ENCODE results near the gene KDM4B. TPM values are rescaled to one million over a fixed set of nuclear protein-coding genes. Genes with fewer than 3 reads are reported as not detected.

KDM4B gene
- total RNA-seq, 1 experiment from 2014 or later = 16.4 TPM

- peak; percentile 89 for DNase-seq (ENCODE audit: low spot score)
Measured at GRCh38 chr19:5048727-5049553, 80.0 kb downstream of the KDM4B start.

DNA sequence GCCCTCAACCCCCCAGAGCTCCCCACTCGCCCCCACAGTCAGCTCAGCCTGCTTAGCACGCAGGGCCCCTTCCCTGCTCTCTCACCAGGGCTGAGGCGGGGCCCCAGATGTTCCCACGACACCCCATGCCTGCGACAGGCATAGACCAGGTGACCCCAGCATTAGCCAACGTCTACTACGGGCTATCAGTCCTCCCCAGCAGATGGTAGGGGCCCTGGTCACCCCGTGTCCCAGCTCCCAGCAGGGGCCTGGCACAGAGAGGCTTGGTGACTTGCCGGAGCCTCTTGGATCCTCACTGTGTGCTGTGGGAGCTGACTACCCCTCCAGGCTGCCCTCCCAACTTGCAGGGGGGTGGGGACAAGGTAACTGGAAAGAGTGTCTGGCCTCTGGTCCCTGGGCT is 80.6 kb downstream of the KDM4B start:
- no peak for DNase-seq (ENCODE audit: low spot score)

DNA sequence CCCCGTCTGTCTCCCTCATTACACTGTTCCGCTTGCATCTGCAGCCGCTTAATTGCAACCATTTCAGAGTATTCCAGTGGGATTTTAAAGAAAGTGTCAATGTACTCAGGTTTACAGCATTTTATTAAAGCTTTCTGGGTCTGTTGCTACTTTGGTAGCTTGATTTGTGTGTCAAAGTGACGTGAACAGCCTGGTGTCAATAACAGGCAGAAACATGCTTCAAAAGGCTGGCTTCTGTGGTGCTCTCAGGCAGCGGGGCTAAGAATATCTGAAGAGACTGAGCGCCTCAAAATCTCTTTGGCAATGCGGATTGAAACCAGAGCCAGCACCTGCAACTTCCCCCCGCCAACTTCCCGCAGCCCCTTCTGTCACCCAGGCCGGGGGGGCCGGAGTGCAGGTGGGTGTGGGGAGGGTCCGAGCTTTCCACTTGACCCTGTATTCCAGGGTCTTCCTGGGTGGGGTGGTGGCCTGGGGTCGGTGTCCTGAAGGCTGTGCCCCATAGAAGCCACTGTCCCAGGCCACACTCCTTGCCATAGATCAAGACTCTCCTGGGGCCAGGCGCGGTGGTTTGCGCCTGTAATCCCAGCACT is 81.2 kb downstream of the KDM4B start:
- no peak for DNase-seq (ENCODE audit: low spot score)

DNA sequence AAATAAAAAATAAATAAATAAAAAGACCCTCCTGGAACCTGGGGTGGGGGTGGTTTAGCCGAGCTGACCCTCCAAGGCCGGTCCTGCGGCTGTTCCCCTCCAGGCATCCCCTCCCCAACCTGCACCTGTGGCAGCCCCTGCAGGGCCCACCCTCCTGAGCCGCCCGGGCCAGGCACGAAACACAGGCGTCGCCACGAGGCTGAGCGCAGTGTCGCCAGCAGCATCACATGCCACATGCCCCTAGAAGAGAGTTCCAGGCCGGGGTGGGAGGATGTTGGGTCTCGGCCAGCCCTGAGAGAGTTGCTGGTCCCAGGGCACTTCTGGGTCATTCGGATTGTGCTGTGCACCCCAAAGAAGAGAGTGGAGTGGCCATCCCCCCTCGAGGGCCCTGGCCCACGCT is 82.0 kb downstream of the KDM4B start:
- DNase-seq (ENCODE audit: low spot score) = no peak

- no peak for DNase-seq (ENCODE audit: low spot score)
Measured at GRCh38 chr19:5051619-5052018, 82.7 kb downstream of the KDM4B start.

DNA sequence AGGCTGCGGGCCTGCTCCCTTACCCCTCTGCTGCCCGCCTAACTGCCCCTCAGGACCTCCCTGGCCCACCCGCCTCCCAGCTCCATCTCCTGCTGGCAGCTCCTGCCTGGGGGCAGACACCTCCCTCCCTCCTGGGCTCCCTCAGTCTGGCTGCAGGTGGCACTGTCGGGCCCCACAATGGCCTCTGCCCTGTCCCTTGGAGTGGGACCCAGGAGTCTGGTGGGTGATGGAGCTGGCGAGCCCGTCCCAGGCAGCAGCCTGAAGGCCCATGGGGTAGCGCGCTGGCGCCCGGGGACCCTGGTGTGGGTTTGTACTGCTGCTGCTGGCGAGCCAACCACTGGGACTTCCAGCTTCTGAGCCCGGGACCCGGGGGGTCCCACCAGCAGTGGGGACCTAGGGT is 83.6 kb downstream of the KDM4B start:
- DNase-seq (ENCODE audit: low spot score) = no peak

DNA sequence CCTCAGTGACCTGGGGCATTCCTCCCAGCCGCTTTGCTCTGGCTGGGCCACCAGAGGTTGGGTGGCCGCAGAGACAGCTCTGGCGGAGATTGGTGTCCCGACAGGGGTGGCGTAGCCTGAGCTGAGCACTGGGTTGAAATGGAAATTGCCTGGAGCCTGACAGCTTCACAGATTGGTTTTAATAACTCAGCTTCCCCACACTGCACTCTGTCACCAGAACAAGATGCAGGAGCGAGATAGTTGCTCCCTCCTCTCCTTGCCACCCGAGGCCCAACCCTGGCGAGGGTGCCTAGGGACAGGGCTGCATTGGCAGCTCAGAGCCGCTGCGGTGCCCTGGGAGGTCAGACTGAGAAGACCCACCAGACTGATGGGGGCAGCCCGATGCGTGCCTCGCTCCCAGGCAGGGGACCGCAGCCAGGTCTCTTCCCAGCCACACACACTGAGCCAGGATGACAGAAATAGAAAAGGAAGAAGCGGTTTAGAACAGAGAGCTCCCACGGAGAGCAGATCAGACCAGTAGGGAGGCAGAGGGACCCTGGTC is 84.1 kb downstream of the KDM4B start:
- DNase-seq (ENCODE audit: low spot score) = no peak

DNA sequence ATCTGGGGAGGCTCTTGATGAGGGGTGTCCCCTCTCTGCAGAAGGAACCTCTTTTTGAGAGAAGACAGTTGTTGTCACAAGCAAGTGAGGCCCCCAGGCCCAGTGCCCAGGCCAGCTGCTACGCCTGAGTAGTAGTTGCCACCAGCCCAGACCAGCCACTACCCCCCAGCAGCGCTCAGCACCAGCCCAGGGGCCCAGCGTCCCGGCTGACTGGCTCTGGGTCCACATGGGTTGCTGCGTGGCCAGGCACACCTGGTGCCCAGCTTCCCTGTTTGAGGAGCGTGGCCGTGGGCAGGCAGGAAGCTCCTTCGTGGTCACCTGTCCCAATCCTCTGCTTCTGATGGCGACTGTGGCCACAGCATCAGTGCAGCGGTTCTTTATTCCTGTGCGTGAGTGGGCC is 84.7 kb downstream of the KDM4B start:
- DNase-seq (ENCODE audit: low spot score) = no peak

DNA sequence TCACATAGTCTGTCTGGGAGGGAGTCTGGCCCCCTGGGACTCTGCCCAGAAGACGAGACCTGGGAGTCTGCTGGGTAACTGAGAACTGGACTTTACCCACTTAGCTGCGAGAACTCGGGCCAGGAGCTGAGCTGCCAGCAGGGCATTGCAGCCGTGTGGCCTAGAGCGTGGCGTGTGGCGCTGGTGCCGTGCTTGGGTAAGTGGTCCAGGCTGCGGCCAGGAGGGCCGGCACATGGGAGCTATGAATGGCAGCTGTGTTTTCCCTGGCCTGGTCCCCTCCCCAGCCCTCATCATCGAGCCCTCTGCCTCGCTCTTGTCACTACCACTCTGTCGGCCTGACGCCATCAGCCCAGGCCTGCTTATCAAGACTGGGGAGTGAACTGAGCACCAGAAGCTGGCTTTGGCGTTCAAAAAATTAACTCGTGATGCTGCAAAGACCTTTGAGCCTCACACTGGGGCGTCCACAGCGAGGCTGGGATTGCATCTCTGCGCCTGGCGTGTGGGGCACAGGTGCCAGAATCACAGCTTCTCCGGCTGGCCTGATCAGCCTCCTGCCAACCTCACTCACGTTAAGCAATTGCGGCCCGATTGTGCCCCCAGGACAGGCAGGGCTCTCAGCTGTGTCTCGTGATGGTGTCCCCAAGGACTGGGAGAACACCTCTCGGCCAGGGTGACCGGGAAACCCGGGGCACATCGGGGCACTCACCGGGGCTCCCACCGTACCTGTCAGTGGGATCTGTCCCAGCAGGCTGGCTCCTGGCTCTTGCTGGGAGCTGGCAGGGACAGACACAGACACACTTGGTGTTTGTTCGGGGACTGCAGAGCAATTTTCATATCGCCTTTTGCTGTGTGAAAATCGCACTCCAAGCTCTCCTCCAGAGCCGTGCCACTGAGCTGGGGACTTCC is 85.9 kb downstream of the KDM4B start:
- no peak for DNase-seq (ENCODE audit: low spot score)

DNA sequence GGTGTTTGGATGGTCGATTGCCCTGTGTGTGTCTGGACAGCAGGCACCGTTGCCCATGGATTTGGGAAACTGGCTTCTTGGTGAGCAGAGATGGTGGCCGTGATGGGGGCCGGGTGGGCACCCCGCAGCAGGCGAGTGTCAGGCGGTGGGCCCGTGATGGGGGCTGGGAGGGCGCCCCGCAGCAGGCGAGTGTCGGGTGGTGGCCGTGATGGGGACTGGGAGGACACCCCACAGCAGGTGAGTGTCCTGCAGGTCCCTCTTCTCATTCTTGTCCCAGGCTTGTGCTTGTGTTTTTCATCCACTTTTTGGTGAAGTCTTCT is 86.5 kb downstream of the KDM4B start:
- DNase-seq (ENCODE audit: low spot score) = no peak

- peak; percentile 38 for DNase-seq (ENCODE audit: low spot score)
Measured at GRCh38 chr19:5057860-5058259, 88.9 kb downstream of the KDM4B start.

DNA sequence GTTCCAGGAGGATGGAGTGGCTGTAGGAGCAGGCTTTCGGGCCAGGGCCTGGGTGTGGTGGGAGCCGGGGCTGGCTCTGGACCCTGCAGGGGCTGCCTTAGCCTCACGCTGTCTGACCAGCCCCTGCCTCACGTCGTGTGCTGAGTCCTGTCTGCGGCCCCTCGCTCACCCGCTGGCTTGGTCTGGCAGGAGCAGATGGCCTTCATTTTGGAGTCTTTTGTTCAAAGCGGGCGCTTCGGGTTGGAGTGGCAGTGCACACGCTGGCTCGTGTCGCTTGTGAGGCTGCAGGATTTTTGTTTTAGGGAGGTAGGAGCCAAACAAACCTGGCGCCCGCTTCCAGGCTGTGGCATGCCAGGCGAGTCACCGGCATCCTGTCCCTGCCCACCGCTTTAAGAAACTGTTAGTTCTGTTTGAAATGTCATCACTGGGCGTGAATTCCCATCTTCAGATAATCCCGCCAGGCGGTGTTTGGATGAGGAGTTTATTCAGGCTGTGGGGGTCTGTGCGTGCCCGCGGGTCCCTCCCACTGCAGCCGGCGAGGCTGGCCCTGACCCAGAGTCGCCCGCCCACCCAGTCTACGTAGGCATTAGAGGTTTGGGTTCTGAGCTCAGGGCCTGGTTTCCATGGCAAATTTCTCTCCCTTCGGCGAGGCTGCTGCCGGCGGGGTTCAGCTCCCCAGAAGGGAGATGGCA is 89.8 kb downstream of the KDM4B start:
- DNase-seq (ENCODE audit: low spot score) = peak; percentile 61

- no peak for DNase-seq (ENCODE audit: low spot score)
Measured at GRCh38 chr19:5059213-5059574, 90.3 kb downstream of the KDM4B start.

DNA sequence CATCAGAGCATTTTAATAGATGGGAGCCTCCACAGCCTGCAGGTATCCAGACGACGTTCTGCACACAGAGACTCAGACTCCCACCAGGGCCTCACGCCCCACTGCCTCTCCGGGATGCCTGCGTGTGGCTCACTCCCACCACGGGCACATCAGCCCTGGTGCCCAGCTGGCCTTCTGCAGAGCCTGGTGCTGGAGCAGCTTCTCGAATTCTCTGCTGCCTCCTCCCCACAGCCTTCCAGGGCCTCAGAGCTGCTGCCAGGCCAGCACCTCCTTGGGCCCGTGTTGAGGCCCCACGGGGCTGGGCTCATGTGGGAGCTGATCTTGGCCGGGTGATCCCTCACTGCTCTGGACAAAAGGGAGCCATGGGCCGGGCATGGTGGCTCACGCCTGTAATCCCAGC is 90.9 kb downstream of the KDM4B start:
- no peak for DNase-seq (ENCODE audit: low spot score)

- no peak for DNase-seq (ENCODE audit: low spot score)
Measured at GRCh38 chr19:5062195-5062594, 93.3 kb downstream of the KDM4B start.

- DNase-seq (ENCODE audit: low spot score) = no peak
Measured at GRCh38 chr19:5062799-5063198, 93.9 kb downstream of the KDM4B start.

GRCh38 chr19:5063873-5064645 is 95.1 kb downstream of the KDM4B start:
- DNase-seq (ENCODE audit: low spot score) = no peak

GRCh38 chr19:5064896-5065295 is 96.0 kb downstream of the KDM4B start:
- DNase-seq (ENCODE audit: low spot score) = no peak

GRCh38 chr19:5065663-5066093 is 96.8 kb downstream of the KDM4B start:
- no peak for DNase-seq (ENCODE audit: low spot score)

GRCh38 chr19:5066768-5067167 is 97.9 kb downstream of the KDM4B start:
- DNase-seq (ENCODE audit: low spot score) = no peak

DNA sequence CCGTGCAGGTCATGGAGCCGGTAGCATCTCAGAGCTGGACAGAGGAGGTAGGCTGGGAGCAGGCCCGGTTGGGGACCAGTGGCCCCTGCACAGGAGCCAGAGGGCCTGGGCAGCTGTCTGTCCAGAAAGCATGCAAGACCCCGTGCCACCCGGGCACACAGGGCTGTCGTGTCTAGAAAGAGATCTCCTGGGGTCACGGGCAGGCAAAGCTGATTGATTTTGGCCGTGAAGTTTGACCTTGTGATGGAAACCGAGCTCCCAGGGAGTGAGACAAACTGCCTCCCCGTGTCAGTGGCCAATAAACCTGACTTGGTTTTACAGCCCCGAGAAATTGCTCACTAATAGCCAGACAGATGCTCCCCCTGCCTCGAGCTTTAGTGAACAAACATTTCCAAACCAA is 98.8 kb downstream of the KDM4B start:
- no peak for DNase-seq (ENCODE audit: low spot score)
